Suprapubic skin (tissue), 3 donors: ENCODE results near the gene CPXM2.

Experiments
- POLR2A ChIP-seq, 2 donors: fragments of 450-650 bp; IDR thresholded peaks; one replicate each; pipeline ENCODE4 v1.6.1; 2017; ENCODE audit warnings: antibody characterized with exemption in 2 of 2, mild to moderate bottlenecking in 2 of 2, moderate library complexity in 2 of 2
- TF ChIP-seq, protein P1 (sequence below), 2 donors: fragments of 200-600 bp in 1 of 2; fragments of 450-650 bp in 1 of 2; sonication (generic) in 1 of 2; IDR thresholded peaks; one replicate each; pipeline ENCODE4 v1.5.1; 2016 to 2019; ENCODE audit warnings: antibody characterized with exemption in 2 of 2, mild to moderate bottlenecking in 1 of 2, moderate library complexity in 1 of 2

DNA sequence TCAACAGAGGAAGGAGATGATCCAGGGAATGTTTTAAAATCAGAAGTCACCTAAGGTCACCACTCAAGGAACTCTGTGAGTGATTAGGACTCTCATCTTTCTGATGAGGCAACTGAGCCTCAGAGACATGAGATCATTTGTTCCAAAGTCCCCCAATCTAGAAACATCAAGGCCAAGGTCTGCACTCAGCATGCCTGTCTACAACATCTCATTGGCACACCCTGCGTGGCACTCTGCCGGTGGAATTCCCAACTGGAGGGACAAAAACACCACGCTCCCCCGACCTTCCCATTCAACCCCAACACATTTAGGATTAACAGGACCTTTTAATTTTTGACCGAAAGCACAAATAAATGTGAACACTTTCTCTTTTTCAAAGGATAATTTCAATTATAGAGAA lies 31.4 kb downstream of the CPXM2 start:
- TF ChIP-seq, protein P1, sequence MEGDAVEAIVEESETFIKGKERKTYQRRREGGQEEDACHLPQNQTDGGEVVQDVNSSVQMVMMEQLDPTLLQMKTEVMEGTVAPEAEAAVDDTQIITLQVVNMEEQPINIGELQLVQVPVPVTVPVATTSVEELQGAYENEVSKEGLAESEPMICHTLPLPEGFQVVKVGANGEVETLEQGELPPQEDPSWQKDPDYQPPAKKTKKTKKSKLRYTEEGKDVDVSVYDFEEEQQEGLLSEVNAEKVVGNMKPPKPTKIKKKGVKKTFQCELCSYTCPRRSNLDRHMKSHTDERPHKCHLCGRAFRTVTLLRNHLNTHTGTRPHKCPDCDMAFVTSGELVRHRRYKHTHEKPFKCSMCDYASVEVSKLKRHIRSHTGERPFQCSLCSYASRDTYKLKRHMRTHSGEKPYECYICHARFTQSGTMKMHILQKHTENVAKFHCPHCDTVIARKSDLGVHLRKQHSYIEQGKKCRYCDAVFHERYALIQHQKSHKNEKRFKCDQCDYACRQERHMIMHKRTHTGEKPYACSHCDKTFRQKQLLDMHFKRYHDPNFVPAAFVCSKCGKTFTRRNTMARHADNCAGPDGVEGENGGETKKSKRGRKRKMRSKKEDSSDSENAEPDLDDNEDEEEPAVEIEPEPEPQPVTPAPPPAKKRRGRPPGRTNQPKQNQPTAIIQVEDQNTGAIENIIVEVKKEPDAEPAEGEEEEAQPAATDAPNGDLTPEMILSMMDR (IDR thresholded peaks at IDR 0.05), result no peak
- no peak for TF ChIP-seq POLR2A (IDR thresholded peaks at IDR 0.05)
